H1 (cell line): ENCODE data around the gene CDT1. TPM values are rescaled to one million over a fixed set of nuclear protein-coding genes. Genes with fewer than 3 reads are reported as not detected.

Experiments used
- CTCF ChIA-PET: fragments of 300-600 bp; sonication (Branson Sonifier 250); formaldehyde crosslinking; loops from one replicate; lab custom pipeline; 2021; ENCODE audit not compliant: partially characterized antibody; lab: Charles Lee
- POLR2A ChIA-PET: fragments of 300-600 bp; sonication (Branson Sonifier 250); formaldehyde crosslinking; loops from one replicate; lab custom pipeline; 2021; ENCODE audit warnings: inconsistent platforms; ENCODE audit not compliant: partially characterized antibody; lab: Charles Lee
- DNase-seq, 2 experiments: peaks; one replicate each; pipeline versions ENCODE4 v3.0.0 to v3.0.0-alpha.2; 2010 to 2022; ENCODE audit warnings: low spot score in 2 of 2, low read depth in 1 of 2, mixed read lengths in 1 of 2
- FAIRE-seq: peaks from 2 replicates; lab custom pipeline; 2011; peaks lifted over from hg19 to GRCh38; lab: Jason Lieb, UNC
- H2AFZ ChIP-seq: 2 replicates; pipeline ENCODE4 v1.8.1; 2012; ENCODE audit warnings: low read length, inconsistent platforms
- H2AK5ac ChIP-seq: 2 replicates; pipeline ENCODE4 v1.6.1; 2013; ENCODE audit warnings: low read depth, low read length
- H2BK120ac ChIP-seq: replicated peaks from 2 replicates; pipeline ENCODE3; 2013; ENCODE audit warnings: low read depth, low read length, inconsistent platforms
- H2BK12ac ChIP-seq: 2 replicates; pipeline ENCODE4 v1.6.1; 2013; ENCODE audit warnings: low read depth, low read length
- H2BK15ac ChIP-seq: 2 replicates; pipeline ENCODE4 v1.6.1; 2013; ENCODE audit warnings: low read length
- H2BK20ac ChIP-seq: 2 replicates; pipeline ENCODE4 v1.6.1; 2013; ENCODE audit warnings: low read length
- H2BK5ac ChIP-seq: 2 replicates; pipeline ENCODE4 v1.6.1; 2013; ENCODE audit warnings: low read depth, low read length
- H3K14ac ChIP-seq: 2 replicates; pipeline ENCODE4 v1.6.1; 2013; ENCODE audit warnings: inconsistent platforms; ENCODE audit not compliant: insufficient read length
- H3K18ac ChIP-seq: 2 replicates; pipeline ENCODE4 v1.6.1; 2013; ENCODE audit warnings: low read length; ENCODE audit errors: extremely low read depth
- H3K23ac ChIP-seq: 2 replicates; pipeline ENCODE4 v1.6.1; 2013; ENCODE audit warnings: inconsistent platforms; ENCODE audit not compliant: insufficient read length
- H3K23me2 ChIP-seq: 2 replicates; pipeline ENCODE4 v1.6.1; 2013; ENCODE audit warnings: low read depth, low read length
- H3K27ac ChIP-seq: 2 replicates; pipeline ENCODE4 v1.6.1; 2011; ENCODE audit warnings: low read depth, low read length, inconsistent platforms
- H3K27me3 ChIP-seq, 4 experiments: replicated peaks in 1 of 4; 1 replicate in 1 of 4; 2 replicates in 3 of 4; pipeline versions ENCODE4 v1.6.1 to v1.8.1; 2011 to 2013; ENCODE audit warnings: low read length in 3 of 4, mild to moderate bottlenecking in 3 of 4, inconsistent platforms in 2 of 4, mixed read lengths in 2 of 4, moderate library complexity in 1 of 4; ENCODE audit not compliant: control insufficient read depth in 3 of 4, insufficient read depth in 3 of 4; ENCODE audit errors: extremely low read depth in 1 of 4
- H3K36me3 ChIP-seq, 4 experiments: 2 replicates each; pipeline versions ENCODE4 v1.6.1 to v1.8.1; 2011 to 2013; ENCODE audit warnings: mild to moderate bottlenecking in 4 of 4, low read length in 3 of 4, moderate library complexity in 2 of 4, control low read depth in 1 of 4, inconsistent platforms in 1 of 4; ENCODE audit not compliant: insufficient read depth in 4 of 4, control insufficient read depth in 2 of 4
- H3K4ac ChIP-seq: replicated peaks from 2 replicates; pipeline ENCODE3; 2013; ENCODE audit warnings: low read length, low read depth, mixed read lengths, inconsistent platforms; ENCODE audit not compliant: insufficient read length
- H3K4me1 ChIP-seq, 4 experiments: replicated peaks in 1 of 4; 1 replicate in 1 of 4; 2 replicates in 3 of 4; pipeline versions ENCODE4 v1.6.1 to v1.8.1; 2011 to 2013; ENCODE audit warnings: low read length in 3 of 4, inconsistent platforms in 2 of 4, mixed read lengths in 1 of 4; ENCODE audit not compliant: insufficient read depth in 4 of 4, control insufficient read depth in 3 of 4
- H3K4me2 ChIP-seq, 2 experiments: 2 replicates each; pipeline versions ENCODE4 v1.6.1 to v1.8.1; 2011 to 2013; ENCODE audit warnings: low read depth in 2 of 2, low read length in 2 of 2, control low read depth in 1 of 2, inconsistent platforms in 1 of 2, mild to moderate bottlenecking in 1 of 2; ENCODE audit not compliant: insufficient read depth in 1 of 2
- H3K4me3 ChIP-seq, 4 experiments: fragments of 200-600, 300-600 bp in 1 of 4; sonication (generic), shearing (Covaris generic), sonication (Bioruptor Twin) in 1 of 4; 2 replicates each; pipeline versions ENCODE4 v1.5.1 to v1.8.1; 2011 to 2016; ENCODE audit warnings: low read length in 4 of 4, low read depth in 3 of 4, control low read depth in 2 of 4, inconsistent platforms in 2 of 4, mild to moderate bottlenecking in 2 of 4, mixed read lengths in 1 of 4, moderate library complexity in 1 of 4; ENCODE audit not compliant: insufficient read depth in 2 of 4; ENCODE audit errors: extremely low read depth in 1 of 4
- H3K56ac ChIP-seq: replicated peaks from 2 replicates; pipeline ENCODE3; 2013; ENCODE audit warnings: low read depth, mild to moderate bottlenecking, mixed read lengths, low read length, inconsistent platforms; ENCODE audit not compliant: insufficient read length
- H3K79me1 ChIP-seq: 2 replicates; pipeline ENCODE4 v1.6.1; 2013; ENCODE audit warnings: low read depth, low read length, control low read depth
- H3K79me2 ChIP-seq, 2 experiments: 2 replicates each; pipeline versions ENCODE4 v1.6.1 to v1.8.1; 2012 to 2013; ENCODE audit warnings: low read length in 2 of 2, mild to moderate bottlenecking in 2 of 2, inconsistent platforms in 1 of 2; ENCODE audit not compliant: insufficient read depth in 2 of 2, control insufficient read depth in 1 of 2
- H3K9ac ChIP-seq, 4 experiments: replicated peaks in 1 of 4; 1 replicate in 1 of 4; 2 replicates in 3 of 4; pipeline versions ENCODE4 v1.6.1 to v1.8.1; 2011 to 2013; ENCODE audit warnings: low read depth in 3 of 4, low read length in 3 of 4, control low read depth in 2 of 4, mild to moderate bottlenecking in 2 of 4, moderate library complexity in 2 of 4, inconsistent platforms in 1 of 4; ENCODE audit errors: extremely low read depth in 1 of 4
- H3K9me3 ChIP-seq, 2 experiments: 2 replicates each; pipeline versions ENCODE4 v1.6.1 to v1.8.1; 2012 to 2013; ENCODE audit warnings: mild to moderate bottlenecking in 2 of 2, moderate library complexity in 2 of 2, control low read depth in 1 of 2, inconsistent platforms in 1 of 2, low read depth in 1 of 2, low read length in 1 of 2, mixed read lengths in 1 of 2; ENCODE audit not compliant: insufficient read depth in 2 of 2
- H4K20me1 ChIP-seq, 2 experiments: replicated peaks in 1 of 2; 2 replicates each; pipeline versions ENCODE3 to v1.8.1; 2011 to 2013; ENCODE audit warnings: inconsistent platforms in 2 of 2, low read length in 2 of 2, mild to moderate bottlenecking in 1 of 2; ENCODE audit not compliant: insufficient read depth in 2 of 2, control insufficient read depth in 1 of 2
- H4K5ac ChIP-seq: 2 replicates; pipeline ENCODE4 v1.6.1; 2013; ENCODE audit warnings: low read length, low read depth, mixed read lengths, inconsistent platforms; ENCODE audit not compliant: insufficient read length
- H4K8ac ChIP-seq: 2 replicates; pipeline ENCODE4 v1.8.0; 2013; ENCODE audit warnings: mild to moderate bottlenecking, moderate library complexity, low read length, inconsistent platforms; ENCODE audit not compliant: insufficient read depth; ENCODE audit errors: extremely low read depth
- H4K91ac ChIP-seq: replicated peaks from 2 replicates; pipeline ENCODE3; 2013; ENCODE audit warnings: low read length, mixed read lengths, inconsistent platforms; ENCODE audit not compliant: insufficient read length
- GTF2F1 ChIP-seq: IDR thresholded peaks from 2 replicates; pipeline ENCODE4 v1.6.1; 2012; ENCODE audit warnings: low read depth, low read length, improper control_type of control experiment, borderline replicate concordance
- HDAC2 ChIP-seq, 2 experiments: fragments of 300-600 bp in 1 of 2; sonication (generic) in 1 of 2; IDR thresholded peaks; 2 replicates each; pipeline ENCODE4 v1.6.1; 2011 to 2012; ENCODE audit warnings: low read depth in 2 of 2, low read length in 2 of 2, mild to moderate bottlenecking in 2 of 2, moderate library complexity in 2 of 2, borderline replicate concordance in 1 of 2, inconsistent platforms in 1 of 2
- WGBS, 2 experiments: shearing (Covaris generic) in 1 of 2; methylation state at CpG; one replicate each; pipeline versions ENCODE4 v1.1.6 to v1.1.7; 2013 to 2015; ENCODE audit warnings: low lambda C conversion rate in 2 of 2, mixed read lengths in 2 of 2, inconsistent platforms in 1 of 2, low coverage in 1 of 2, missing lambda C conversion rate in 1 of 2; ENCODE audit not compliant: insufficient replicate concordance in 2 of 2, insufficient coverage in 1 of 2, insufficient read length in 1 of 2; ENCODE audit errors: extremely low coverage in 1 of 2, missing lambda C conversion rate in 1 of 2; 5-methylcytosine and 5-hydroxymethylcytosine counted together
- polyA plus RNA-seq, 7 experiments: library from polyadenylated mRNA; depleted of rRNA in 3 of 7; stranded (reverse) in 5 of 7; unstranded in 2 of 7; fragments of >200 nt in 5 of 7; fragments of 200-250 nt in 2 of 7; gene quantifications; 1 replicate in 5 of 7; 2 replicates in 1 of 7; 4 replicates in 1 of 7; pipeline versions ENCODE4 v1.2.1 to v1.2.3, GENCODE V29; 2011 to 2013; ENCODE audit warnings: missing spikeins in 2 of 7, mixed read lengths in 2 of 7
- total RNA-seq: library from RNA; stranded (reverse); fragmentation: NEBNext Ultra II Directional; extraction: Animal tissue kit (Norgen Biotek cat#: 25700); gene quantifications from 2 replicates; pipeline ENCODE4 v1.2.1, GENCODE V29; 2021

CDT1 gene
- total and polyA plus RNA-seq, 2 of the 8 experiments (the other 6 are each of a cell fraction or from before 2014, with no cell fraction given), result 76.7 to 95.4 TPM

DNA sequence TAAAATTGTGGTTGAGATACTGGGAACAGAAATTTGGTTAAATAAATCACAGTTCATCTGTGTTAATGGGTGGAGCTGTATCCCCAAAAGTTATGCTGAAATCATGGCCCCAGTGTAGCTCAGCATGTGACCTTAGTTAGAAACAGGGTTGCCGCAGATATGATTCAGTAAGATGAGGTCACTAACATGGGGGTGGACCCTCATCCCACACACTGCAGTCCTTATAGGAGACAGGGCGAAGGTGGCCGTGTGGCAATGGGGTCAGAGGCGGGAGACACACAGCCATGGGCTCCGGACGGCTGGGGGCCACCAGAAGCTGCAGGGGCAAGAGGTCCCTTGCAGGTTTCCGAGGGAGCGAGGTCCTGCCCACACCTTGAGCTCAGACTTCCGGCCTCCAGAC is 42.5 kb downstream of the CDT1 start:
- Histone ChIP-seq H3K36me3 (peaks cover 0 to 2% (median 0%) of the 10 kb centered on the region in 4 experiments; a peak in 1 of 8 replicates), H2AK5ac (no peak overlapping the region), H4K20me1 (peaks cover 0 to 5% of the 10 kb centered on the region in 2 experiments), H4K5ac (no peak overlapping the region), H3K79me1 (no peaks in the 10 kb centered on the region; the same call in 1 of the 2 replicates), H2AFZ (no peak overlapping the region), H3K27me3 (no peaks in the 10 kb centered on the region), H3K79me2 (no peaks in the 10 kb centered on the region), H3K9ac (no peak overlapping the region), H2BK20ac (no peak overlapping the region), H3K4me3 (no peak overlapping the region), H3K27ac (no peak overlapping the region), H3K4me2 (no peak overlapping the region), H3K4ac (no peak overlapping the region), H2BK12ac (no peak overlapping the region), H3K18ac (no peak overlapping the region), H3K23me2 (no peaks in the 10 kb centered on the region), H4K8ac (no peak overlapping the region), H3K4me1 (no peaks in the 10 kb centered on the region), H2BK120ac (no peak overlapping the region), H3K14ac (no peak overlapping the region), H2BK15ac (no peak overlapping the region), H3K56ac (no peak overlapping the region), H2BK5ac (no peak overlapping the region), H3K9me3 (no peaks in the 10 kb centered on the region), H4K91ac (no peak overlapping the region), H3K23ac (no peak overlapping the region)
- CTCF ChIA-PET, result interaction anchor here (0.9 to 2.4 kb wide), 8 partner anchors 9 to 321 kb away, joined by 3 to 11 read pairs (median 4); no protein-coding TSS in a partner anchor
- DNase-seq (no peak), FAIRE-seq (no peak)
- POLR2A ChIA-PET, result no interaction called here
- WGBS, 2 experiments, result 92% methylated on average over 9 of the region's 9 CpGs; no CpG with 5 or more reads in 1 of the 2 experiments
- TF ChIP-seq GTF2F1 (no peak), HDAC2 (IDR thresholded peaks at IDR 0.05; ENCODE audit: borderline replicate concordance in 1 of 2, low read depth in 2 of 2, low read length in 2 of 2) (no peak)
